OCI-LY7 (cell line): ENCODE data around the gene BBS4. TPM values are rescaled to one million over a fixed set of nuclear protein-coding genes. Genes with fewer than 3 reads are reported as not detected.

Source experiments
- BruUV-seq: library from RNA; stranded (reverse); fragments of 400-500 nt; replicated peaks from 2 replicates; lab custom pipeline; 2021; lab: Mats Ljungman, UMichigan
- CTCF ChIA-PET: fragments of 300-600 bp; sonication (Branson Sonifier 250); formaldehyde crosslinking; loops from one replicate; lab custom pipeline; 2022; ENCODE audit warnings: antibody characterized with exemption; ENCODE audit not compliant: unreplicated experiment; lab: Charles Lee
- POLR2A ChIA-PET: fragments of 300-600 bp; sonication (Branson Sonifier 250); formaldehyde crosslinking; loops from one replicate; lab custom pipeline; 2022; ENCODE audit warnings: antibody characterized with exemption; lab: Charles Lee
- DNase-seq: peaks from one replicate; pipeline ENCODE4 v3.0.0-alpha.2; 2015; ENCODE audit warnings: low spot score
- H2AFZ ChIP-seq: fragments of 200-600 bp; sonication (generic), shearing (Covaris generic); 2 replicates; pipeline ENCODE4 v1.6.1; 2014; ENCODE audit warnings: mild to moderate bottlenecking, antibody characterized with exemption, low read length, moderate library complexity
- H3K27ac ChIP-seq: fragments of 200-600 bp; sonication (generic); 2 replicates; pipeline ENCODE4 v1.5.1; 2014; ENCODE audit warnings: mixed run types, low read depth, mild to moderate bottlenecking, moderate library complexity, low read length, inconsistent platforms; ENCODE audit not compliant: poor library complexity, severe bottlenecking
- H3K36me3 ChIP-seq: fragments of 200-600 bp; sonication (generic); 2 replicates; pipeline ENCODE4 v1.6.1; 2014; ENCODE audit warnings: mild to moderate bottlenecking, antibody characterized with exemption, low read length, moderate library complexity, mixed read lengths; ENCODE audit not compliant: insufficient read depth
- H3K4me1 ChIP-seq: fragments of 200-600 bp; sonication (generic); 2 replicates; pipeline ENCODE4 v1.5.1; 2014; ENCODE audit warnings: mild to moderate bottlenecking, low read length; ENCODE audit not compliant: insufficient read depth, poor library complexity, severe bottlenecking
- H3K4me2 ChIP-seq: fragments of 200-600 bp; sonication (generic); 2 replicates; pipeline ENCODE4 v1.6.1; 2014; ENCODE audit warnings: mild to moderate bottlenecking, low read length
- H3K4me3 ChIP-seq: fragments of 200-600 bp; sonication (generic); 2 replicates; pipeline ENCODE4 v1.5.1; 2014; ENCODE audit warnings: mild to moderate bottlenecking, low read depth, low read length; ENCODE audit not compliant: poor library complexity, severe bottlenecking
- H3K79me2 ChIP-seq: fragments of 200-600 bp; sonication (generic); 2 replicates; pipeline ENCODE4 v1.6.1; 2016; ENCODE audit warnings: low read depth, mild to moderate bottlenecking, low read length, moderate library complexity, mixed read lengths; ENCODE audit not compliant: insufficient read depth
- H3K9me2 ChIP-seq: fragments of 200-600 bp; sonication (generic); 2 replicates; pipeline ENCODE4 v1.6.1; 2016; ENCODE audit warnings: mild to moderate bottlenecking, low read length, mixed read lengths; ENCODE audit not compliant: insufficient read depth
- H3K9me3 ChIP-seq: fragments of 200-600 bp; sonication (generic); 2 replicates; pipeline ENCODE4 v1.6.1; 2014; ENCODE audit warnings: mild to moderate bottlenecking, mixed run types, low read length, mixed read lengths
- H4K20me1 ChIP-seq: fragments of 200-600 bp; sonication (generic); 2 replicates; pipeline ENCODE4 v1.6.1; 2014; ENCODE audit warnings: mild to moderate bottlenecking, antibody characterized with exemption, low read length, moderate library complexity, mixed read lengths; ENCODE audit not compliant: insufficient read depth
- EZH2phosphoT487 ChIP-seq: fragments of 200-600 bp; sonication (generic); IDR thresholded peaks from 2 replicates; pipeline ENCODE4 v1.6.1; 2018; ENCODE audit warnings: low read depth, borderline replicate concordance, mild to moderate bottlenecking, mixed run types, antibody characterized with exemption, low read length, moderate library complexity, mixed read lengths
- intact Hi-C: fragments of 100-400 bp; cut with micrococcal nuclease; formaldehyde crosslinking; loops from one replicate; pipeline ENCODE4 v1.10.0; 2022; ENCODE audit not compliant: unreplicated experiment
- total RNA-seq, 2 experiments: library from RNA; depleted of rRNA in 1 of 2; stranded (reverse); fragments of >200 nt in 1 of 2; shearing (Covaris generic) in 1 of 2; gene quantifications; 2 replicates each; pipeline ENCODE4 v1.2.3, GENCODE V29; 2014 to 2022
- TF ChIP-seq, protein P1 (sequence below): fragments of 200-600 bp; sonication (generic); conservative IDR thresholded peaks from 2 replicates; pipeline ENCODE4 v1.5.1; 2014; ENCODE audit warnings: mild to moderate bottlenecking, antibody characterized with exemption, low read length, moderate library complexity, mixed read lengths

BBS4 gene
- total RNA-seq, 2 experiments from 2014 or later, result 19.7 to 29.7 TPM

DNA sequence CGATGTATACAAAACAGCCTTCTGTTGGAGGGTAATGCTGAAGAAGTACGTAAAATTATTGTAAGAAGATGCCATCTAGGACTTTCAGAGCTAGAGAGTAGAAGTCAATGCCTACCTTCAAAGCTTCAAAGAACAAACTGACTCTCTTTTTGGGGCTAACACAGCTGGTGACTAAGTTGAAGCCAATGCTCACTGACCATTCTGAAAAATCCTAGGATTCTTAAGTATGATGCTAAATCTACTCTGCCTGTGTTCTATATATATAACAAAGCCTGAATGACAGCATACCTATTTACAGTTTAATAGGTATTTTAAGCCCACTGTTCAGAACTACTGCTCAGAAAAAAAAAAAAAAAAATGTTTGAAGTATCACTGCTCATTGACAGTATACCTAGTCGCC, 78.6 kb downstream of the BBS4 start:
- Histone ChIP-seq H2AFZ (no peak overlapping the region), H3K36me3 (peaks cover 95% of the 10 kb centered on the region), H3K9me2 (no peaks in the 10 kb centered on the region), H3K4me3 (no peak overlapping the region), H3K4me2 (no peak overlapping the region), H3K27ac (no peak overlapping the region), H3K4me1 (no peaks in the 10 kb centered on the region), H4K20me1 (no peaks in the 10 kb centered on the region), H3K9me3 (peaks cover 25% of the 10 kb centered on the region), H3K79me2 (peaks cover 12% of the 10 kb centered on the region; the same call in 1 of the 2 replicates)
- DNase-seq, result no peak
- TF ChIP-seq EZH2phosphoT487, result no peak
- TF ChIP-seq, protein P1, sequence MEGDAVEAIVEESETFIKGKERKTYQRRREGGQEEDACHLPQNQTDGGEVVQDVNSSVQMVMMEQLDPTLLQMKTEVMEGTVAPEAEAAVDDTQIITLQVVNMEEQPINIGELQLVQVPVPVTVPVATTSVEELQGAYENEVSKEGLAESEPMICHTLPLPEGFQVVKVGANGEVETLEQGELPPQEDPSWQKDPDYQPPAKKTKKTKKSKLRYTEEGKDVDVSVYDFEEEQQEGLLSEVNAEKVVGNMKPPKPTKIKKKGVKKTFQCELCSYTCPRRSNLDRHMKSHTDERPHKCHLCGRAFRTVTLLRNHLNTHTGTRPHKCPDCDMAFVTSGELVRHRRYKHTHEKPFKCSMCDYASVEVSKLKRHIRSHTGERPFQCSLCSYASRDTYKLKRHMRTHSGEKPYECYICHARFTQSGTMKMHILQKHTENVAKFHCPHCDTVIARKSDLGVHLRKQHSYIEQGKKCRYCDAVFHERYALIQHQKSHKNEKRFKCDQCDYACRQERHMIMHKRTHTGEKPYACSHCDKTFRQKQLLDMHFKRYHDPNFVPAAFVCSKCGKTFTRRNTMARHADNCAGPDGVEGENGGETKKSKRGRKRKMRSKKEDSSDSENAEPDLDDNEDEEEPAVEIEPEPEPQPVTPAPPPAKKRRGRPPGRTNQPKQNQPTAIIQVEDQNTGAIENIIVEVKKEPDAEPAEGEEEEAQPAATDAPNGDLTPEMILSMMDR, result no peak
- ChIA-PET POLR2A (interaction anchor here (0.7 kb wide), 2 partner anchors 10 to 1041 kb away, joined by 3 to 4 read pairs; no protein-coding TSS in a partner anchor), CTCF (no interaction called here)
- intact Hi-C loops, result no loop called here
- no TSS peak for BruUV-seq

DNA sequence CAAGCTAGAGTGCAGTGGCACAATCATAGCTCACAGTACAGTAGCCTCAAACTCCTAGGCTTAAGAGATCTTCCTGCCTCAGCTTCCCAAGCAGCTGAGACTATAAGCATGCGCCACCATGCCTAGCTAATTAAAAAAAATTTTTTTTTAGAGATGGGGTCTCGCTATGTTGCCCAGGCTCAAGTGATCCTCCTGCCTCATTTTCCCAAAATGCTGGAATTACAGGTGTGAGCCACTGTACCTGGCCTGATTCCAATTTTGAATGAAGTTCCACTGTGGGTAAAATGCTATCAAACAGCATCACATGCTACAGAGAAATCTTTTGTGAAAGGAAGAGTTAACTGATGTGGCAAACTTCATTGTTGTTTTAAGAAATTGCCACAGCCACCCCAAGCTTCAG, 80.0 kb downstream of the BBS4 start:
- Histone ChIP-seq H3K27ac (no peak overlapping the region), H3K9me2 (no peaks in the 10 kb centered on the region), H3K4me2 (no peak overlapping the region), H3K36me3 (peaks cover 95% of the 10 kb centered on the region), H4K20me1 (no peaks in the 10 kb centered on the region), H3K79me2 (peaks cover 12% of the 10 kb centered on the region; the same call in 1 of the 2 replicates), H3K4me3 (no peak overlapping the region), H3K9me3 (peaks cover 25% of the 10 kb centered on the region), H3K4me1 (no peaks in the 10 kb centered on the region), H2AFZ (no peak overlapping the region)
- BruUV-seq, result no TSS peak
- POLR2A ChIA-PET, result interaction anchor here (0.6 kb wide), 1 partner anchor 374 kb away, joined by 5 read pairs; no protein-coding TSS in a partner anchor
- no peak for TF ChIP-seq EZH2phosphoT487
- TF ChIP-seq, protein P1, result no peak
- CTCF ChIA-PET, result no interaction called here
- no peak for DNase-seq
- intact Hi-C loops, result no loop called here

DNA sequence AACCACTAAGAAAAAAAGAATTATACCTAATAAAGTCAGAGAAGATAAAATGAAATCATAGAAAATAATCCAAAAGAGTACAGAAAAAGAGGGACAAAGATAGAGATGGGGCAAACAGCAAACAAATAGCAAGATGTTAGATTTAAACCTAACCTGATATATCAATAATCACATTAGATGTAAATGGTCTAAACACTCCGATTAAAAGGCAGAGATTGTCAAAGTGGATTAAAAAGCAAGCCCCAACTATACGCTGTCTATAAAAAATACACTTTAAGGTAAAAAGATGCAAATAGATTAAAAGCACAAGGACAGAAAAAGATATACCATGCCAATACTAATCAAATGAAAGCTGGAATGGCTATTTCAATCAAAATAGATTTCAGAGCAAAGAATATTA, 80.8 kb downstream of the BBS4 start:
- no peak for DNase-seq
- no peaks in the 10 kb centered on the region for H3K9me2 ChIP-seq
- peaks cover 25% of the 10 kb centered on the region for H3K9me3 ChIP-seq
- no peak overlapping the region for H3K27ac ChIP-seq
- peaks cover 12% of the 10 kb centered on the region; the same call in 1 of the 2 replicates for H3K79me2 ChIP-seq
- no peak overlapping the region for H2AFZ ChIP-seq
- CTCF ChIA-PET, result no interaction called here
- H3K4me3 ChIP-seq, result no peak overlapping the region
- TF ChIP-seq, protein P1, result no peak
- intact Hi-C loops, result no loop called here
- H3K36me3 ChIP-seq, result peaks cover 97% of the 10 kb centered on the region
- H3K4me1 ChIP-seq, result no peaks in the 10 kb centered on the region
- no peak overlapping the region for H3K4me2 ChIP-seq
- POLR2A ChIA-PET, result no interaction called here
- H4K20me1 ChIP-seq, result no peaks in the 10 kb centered on the region
- BruUV-seq, result no TSS peak
